HAP-1 (cell line): ENCODE results near the gene PRPF40A.

Experiments
- DNase-seq, 2 experiments: peaks; one replicate each; pipeline ENCODE4 v3.0.0-alpha.2; 2016 to 2020; ENCODE audit warnings: low spot score in 2 of 2
- H3K27me3 ChIP-seq: fragments of 250-450 bp; sonication (Bioruptor Pico); 2 replicates; pipeline ENCODE4 v1.5.1; 2020; ENCODE audit warnings: low read depth, mild to moderate bottlenecking, moderate library complexity
- H3K36me3 ChIP-seq: fragments of 250-450 bp; sonication (Bioruptor Pico); replicated peaks from 2 replicates; pipeline ENCODE4 v1.5.1; 2020; ENCODE audit warnings: mild to moderate bottlenecking
- H3K4me1 ChIP-seq: fragments of 250-450 bp; sonication (Bioruptor Pico); 2 replicates; pipeline ENCODE4 v1.5.1; 2020; ENCODE audit warnings: mild to moderate bottlenecking
- H3K4me3 ChIP-seq: fragments of 250-450 bp; sonication (Bioruptor Pico); 2 replicates; pipeline ENCODE4 v1.5.1; 2020; ENCODE audit warnings: mild to moderate bottlenecking, moderate library complexity
- H3K9me3 ChIP-seq: fragments of 250-450 bp; sonication (Bioruptor Pico); 2 replicates; pipeline ENCODE4 v1.5.1; 2020; ENCODE audit warnings: mild to moderate bottlenecking, moderate library complexity
- in situ Hi-C: fragments of 300-500 bp; cut with MboI; formaldehyde crosslinking; loops from 3 replicates; pipeline ENCODE4 v1.14.3; 2020; ENCODE audit warnings: low sequenced_read_pairs, inconsistent platforms, mixed read lengths

The PRPF40A gene

DNA sequence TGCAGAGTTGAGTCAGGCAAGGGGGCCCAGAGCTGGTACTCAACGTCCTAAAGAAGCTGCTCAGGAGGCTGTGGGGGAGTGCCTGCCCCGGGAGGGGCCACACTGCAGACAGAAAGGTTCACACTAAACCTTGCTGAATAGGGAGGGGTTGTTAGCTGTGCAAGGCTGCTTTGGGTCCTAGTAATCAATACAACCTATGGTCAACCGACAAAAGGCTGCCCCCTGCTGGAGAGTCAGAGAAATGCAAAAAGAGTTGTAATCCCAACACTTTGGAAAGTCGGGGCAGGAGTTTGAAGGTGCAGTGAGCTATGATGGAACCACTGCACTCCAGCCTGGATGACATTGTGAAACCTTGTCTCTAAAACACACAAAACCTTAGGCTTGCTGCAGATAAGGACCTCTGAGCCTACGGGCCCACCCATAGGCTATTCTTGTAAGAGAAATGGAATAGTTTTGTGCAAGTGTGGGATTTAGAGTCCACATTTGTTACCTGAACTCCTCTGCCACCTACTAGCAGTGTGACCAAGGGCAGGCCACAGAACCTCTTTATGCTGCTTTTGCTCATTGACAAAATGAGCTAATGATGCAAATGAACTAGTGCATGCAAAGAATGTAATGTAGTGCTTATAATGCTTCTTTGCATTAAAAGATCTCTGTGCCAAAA is 81.5 kb downstream of the PRPF40A start:
- Histone ChIP-seq H3K4me3 (no peak overlapping the region), H3K4me1 (no peaks in the 10 kb centered on the region), H3K27me3 (no peaks in the 10 kb centered on the region), H3K9me3 (no peaks in the 10 kb centered on the region), H3K36me3 (peaks cover 10% of the 10 kb centered on the region)
- DNase-seq: peak; percentile 55 to 82
- in situ Hi-C loops: loop anchor here (10.0 kb wide), 1 partner anchor 601 kb away; no protein-coding TSS in a partner anchor

DNA sequence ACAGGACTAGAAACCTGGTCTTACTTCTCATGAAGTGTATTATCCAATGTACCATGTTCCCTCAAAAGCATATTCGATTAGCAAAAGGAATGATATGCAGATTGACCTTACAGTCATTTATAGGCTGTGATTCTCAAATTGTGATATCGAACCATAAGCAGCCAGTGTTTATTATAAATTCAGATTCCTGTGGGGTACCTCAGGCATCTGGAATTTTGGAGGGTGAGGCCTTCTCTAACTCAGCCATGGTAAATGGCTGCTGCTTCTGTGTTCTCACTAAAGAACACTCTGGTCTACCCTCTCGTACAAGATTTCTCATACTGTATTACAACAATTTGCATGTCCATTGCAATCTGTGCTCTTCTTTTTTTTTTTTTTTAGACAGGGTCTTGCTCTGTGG is 84.5 kb downstream of the PRPF40A start:
- in situ Hi-C loops: loop anchor here (5.0 to 10.0 kb wide), 2 partner anchors 440 to 598 kb away; no protein-coding TSS in a partner anchor
- Histone ChIP-seq H3K27me3 (no peaks in the 10 kb centered on the region), H3K36me3 (peaks cover 4% of the 10 kb centered on the region), H3K9me3 (no peaks in the 10 kb centered on the region), H3K4me3 (no peak overlapping the region), H3K4me1 (no peaks in the 10 kb centered on the region)
- no peak for DNase-seq

DNA sequence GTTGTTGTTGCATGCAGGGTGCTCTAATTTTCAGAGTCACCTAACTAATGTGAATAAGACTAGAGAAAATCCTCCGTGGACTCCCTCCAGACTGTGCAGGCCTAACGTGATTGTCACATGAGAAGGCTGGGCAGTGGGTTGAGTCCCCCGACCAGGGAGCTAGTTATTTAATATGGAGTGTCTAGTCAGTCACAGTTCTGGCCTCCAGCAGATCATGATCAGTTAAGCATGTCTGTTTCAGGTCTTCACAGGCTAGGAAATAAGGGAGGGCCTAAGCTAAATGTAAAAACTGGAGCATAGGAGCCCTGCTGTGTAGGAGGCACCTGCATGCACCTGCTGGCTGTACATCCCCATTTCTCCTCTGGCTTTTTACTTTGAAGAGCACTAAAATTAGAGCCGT is 86.8 kb downstream of the PRPF40A start:
- no peak overlapping the region for H3K4me3 ChIP-seq
- H3K27me3 ChIP-seq: no peaks in the 10 kb centered on the region
- peaks cover 4% of the 10 kb centered on the region for H3K36me3 ChIP-seq
- H3K9me3 ChIP-seq: no peaks in the 10 kb centered on the region
- DNase-seq: no peak
- in situ Hi-C loops: loop anchor here (5.0 to 10.0 kb wide), 2 partner anchors 438 to 596 kb away; no protein-coding TSS in a partner anchor
- H3K4me1 ChIP-seq: no peaks in the 10 kb centered on the region

DNA sequence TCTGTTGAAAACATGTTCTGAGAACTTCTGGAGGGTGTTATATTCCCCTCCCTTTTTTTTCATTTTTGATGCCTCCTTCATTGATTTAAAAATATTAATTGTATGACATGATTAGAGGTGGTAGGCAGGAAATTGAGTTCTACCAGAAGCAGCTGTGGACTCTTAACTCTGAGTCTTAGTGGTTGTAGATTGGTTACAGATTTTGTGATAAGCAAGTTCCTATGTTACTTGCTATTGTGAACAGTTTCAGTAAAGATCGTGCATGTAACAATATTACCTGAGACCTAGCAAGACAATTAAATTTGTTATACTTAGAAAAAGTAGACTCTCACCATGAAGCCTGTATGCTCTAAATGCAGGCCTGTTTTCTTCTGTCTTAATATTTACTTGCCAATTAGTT is 88.1 kb downstream of the PRPF40A start:
- Histone ChIP-seq H3K4me3 (no peak overlapping the region), H3K4me1 (no peaks in the 10 kb centered on the region), H3K9me3 (no peaks in the 10 kb centered on the region), H3K27me3 (no peaks in the 10 kb centered on the region), H3K36me3 (peaks cover 4% of the 10 kb centered on the region)
- no peak for DNase-seq
- in situ Hi-C loops: no loop called here

- Histone ChIP-seq H3K4me3 (no peak overlapping the region), H3K27me3 (no peaks in the 10 kb centered on the region), H3K9me3 (no peaks in the 10 kb centered on the region), H3K36me3 (peaks cover 4% of the 10 kb centered on the region), H3K4me1 (no peaks in the 10 kb centered on the region)
- in situ Hi-C loops: no loop called here
- DNase-seq: peak in 1 of 2 experiments; percentile 44
Measured at GRCh38 chr2:152627351-152627957, 89.8 kb downstream of the PRPF40A start.

GRCh38 chr2:152626911-152627339 is 90.3 kb downstream of the PRPF40A start:
- Histone ChIP-seq H3K9me3 (no peaks in the 10 kb centered on the region), H3K4me1 (no peaks in the 10 kb centered on the region), H3K27me3 (no peaks in the 10 kb centered on the region), H3K4me3 (no peak overlapping the region), H3K36me3 (peaks cover under 1% of the 10 kb centered on the region)
- in situ Hi-C loops: no loop called here
- DNase-seq: no peak

- Histone ChIP-seq H3K4me1 (no peaks in the 10 kb centered on the region), H3K9me3 (no peaks in the 10 kb centered on the region), H3K36me3 (no peaks in the 10 kb centered on the region; the same call in none of the 2 replicates), H3K27me3 (no peaks in the 10 kb centered on the region), H3K4me3 (no peak overlapping the region)
- no peak for DNase-seq
- in situ Hi-C loops: no loop called here
Measured at GRCh38 chr2:152624805-152625204, 92.5 kb downstream of the PRPF40A start.

- Histone ChIP-seq H3K36me3 (no peaks in the 10 kb centered on the region; the same call in 1 of the 2 replicates), H3K9me3 (no peaks in the 10 kb centered on the region), H3K27me3 (no peaks in the 10 kb centered on the region), H3K4me3 (no peak overlapping the region), H3K4me1 (no peaks in the 10 kb centered on the region)
- in situ Hi-C loops: no loop called here
- DNase-seq: no peak
Measured at GRCh38 chr2:152623775-152624174, 93.5 kb downstream of the PRPF40A start.

- H3K4me3 ChIP-seq: no peak overlapping the region
- H3K4me1 ChIP-seq: no peaks in the 10 kb centered on the region
- no peaks in the 10 kb centered on the region for H3K9me3 ChIP-seq
- no peaks in the 10 kb centered on the region for H3K36me3 ChIP-seq
- in situ Hi-C loops: no loop called here
- H3K27me3 ChIP-seq: no peaks in the 10 kb centered on the region
- no peak for DNase-seq
Measured at GRCh38 chr2:152623076-152623740, 94.1 kb downstream of the PRPF40A start.

DNA sequence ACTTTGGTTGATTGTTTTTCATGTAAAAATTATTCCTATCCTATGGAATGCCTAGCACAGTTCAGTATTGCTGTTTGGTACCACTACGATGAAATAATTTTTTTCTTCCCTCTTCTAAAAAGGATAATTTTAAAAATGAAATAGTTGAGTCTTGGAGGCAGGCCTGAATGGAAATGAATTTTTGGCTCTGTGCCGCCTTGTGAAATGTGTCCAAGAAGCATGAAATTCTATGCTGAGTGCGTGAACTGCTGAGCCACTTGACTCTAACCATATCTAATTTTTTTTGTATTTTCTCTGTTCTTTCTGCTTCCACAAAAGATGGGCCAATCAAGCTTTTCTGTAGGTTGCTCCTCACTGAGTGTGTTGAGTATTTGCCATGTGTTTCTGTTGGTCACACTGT is 95.0 kb downstream of the PRPF40A start:
- Histone ChIP-seq H3K4me1 (no peaks in the 10 kb centered on the region), H3K9me3 (no peaks in the 10 kb centered on the region), H3K36me3 (peaks cover 6% of the 10 kb centered on the region), H3K4me3 (no peak overlapping the region), H3K27me3 (no peaks in the 10 kb centered on the region)
- in situ Hi-C loops: no loop called here
- DNase-seq: no peak

GRCh38 chr2:152620985-152621384 is 96.3 kb downstream of the PRPF40A start:
- peaks cover 10% of the 10 kb centered on the region for H3K36me3 ChIP-seq
- in situ Hi-C loops: no loop called here
- H3K4me3 ChIP-seq: no peak overlapping the region
- DNase-seq: no peak
- H3K27me3 ChIP-seq: no peaks in the 10 kb centered on the region
- no peaks in the 10 kb centered on the region for H3K9me3 ChIP-seq
- no peaks in the 10 kb centered on the region for H3K4me1 ChIP-seq

- H3K36me3 ChIP-seq: peaks cover 10% of the 10 kb centered on the region
- no peak overlapping the region for H3K4me3 ChIP-seq
- H3K9me3 ChIP-seq: no peaks in the 10 kb centered on the region
- H3K27me3 ChIP-seq: no peaks in the 10 kb centered on the region
- no peaks in the 10 kb centered on the region for H3K4me1 ChIP-seq
- DNase-seq: no peak
- in situ Hi-C loops: no loop called here
Measured at GRCh38 chr2:152620208-152620607, 97.1 kb downstream of the PRPF40A start.

- in situ Hi-C loops: no loop called here
- Histone ChIP-seq H3K4me1 (no peaks in the 10 kb centered on the region), H3K4me3 (no peak overlapping the region), H3K27me3 (no peaks in the 10 kb centered on the region), H3K9me3 (no peaks in the 10 kb centered on the region), H3K36me3 (peaks cover 10% of the 10 kb centered on the region)
- DNase-seq: no peak
Measured at GRCh38 chr2:152618193-152618564, 99.1 kb downstream of the PRPF40A start.
